Stimulated activated CD8-positive, alpha-beta memory T cell treated with anti-CD3 and anti-CD28 coated beads, Interleukin-4, amount 100 ng/mL, for 48 hours (primary cell): ENCODE data around the gene POLD2.

ENCODE experiments used
- DNase-seq: peaks from one replicate; pipeline ENCODE4 v3.0.0-alpha.2; 2020

POLD2 gene

DNA sequence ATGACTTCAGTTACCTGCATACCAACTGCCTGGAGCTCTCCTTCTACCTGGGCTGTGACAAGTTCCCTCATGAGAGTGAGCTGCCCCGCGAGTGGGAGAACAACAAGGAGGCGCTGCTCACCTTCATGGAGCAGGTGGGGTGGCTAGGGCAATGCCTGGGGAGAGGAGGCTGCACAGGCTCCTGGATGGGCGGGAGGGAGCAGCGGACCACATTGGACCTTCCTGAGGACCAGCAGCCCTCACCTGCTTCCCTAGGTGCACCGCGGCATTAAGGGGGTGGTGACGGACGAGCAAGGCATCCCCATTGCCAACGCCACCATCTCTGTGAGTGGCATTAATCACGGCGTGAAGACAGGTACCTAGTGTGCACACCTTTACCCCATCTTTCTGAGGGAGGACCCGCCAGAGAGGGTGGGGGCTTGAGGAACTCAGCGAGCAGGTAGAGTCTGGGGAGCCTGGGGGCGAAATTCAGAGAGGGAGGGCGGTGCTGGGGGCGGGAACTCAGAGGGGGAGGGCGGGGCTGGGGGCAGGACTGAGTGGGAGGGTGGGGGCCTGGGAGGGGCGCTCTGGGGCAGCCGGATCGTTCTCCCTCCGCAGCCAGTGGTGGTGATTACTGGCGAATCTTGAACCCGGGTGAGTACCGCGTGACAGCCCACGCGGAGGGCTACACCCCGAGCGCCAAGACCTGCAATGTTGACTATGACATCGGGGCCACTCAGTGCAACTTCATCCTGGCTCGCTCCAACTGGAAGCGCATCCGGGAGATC, 10.2 kb downstream of the POLD2 start:
- DNase-seq: no peak

DNA sequence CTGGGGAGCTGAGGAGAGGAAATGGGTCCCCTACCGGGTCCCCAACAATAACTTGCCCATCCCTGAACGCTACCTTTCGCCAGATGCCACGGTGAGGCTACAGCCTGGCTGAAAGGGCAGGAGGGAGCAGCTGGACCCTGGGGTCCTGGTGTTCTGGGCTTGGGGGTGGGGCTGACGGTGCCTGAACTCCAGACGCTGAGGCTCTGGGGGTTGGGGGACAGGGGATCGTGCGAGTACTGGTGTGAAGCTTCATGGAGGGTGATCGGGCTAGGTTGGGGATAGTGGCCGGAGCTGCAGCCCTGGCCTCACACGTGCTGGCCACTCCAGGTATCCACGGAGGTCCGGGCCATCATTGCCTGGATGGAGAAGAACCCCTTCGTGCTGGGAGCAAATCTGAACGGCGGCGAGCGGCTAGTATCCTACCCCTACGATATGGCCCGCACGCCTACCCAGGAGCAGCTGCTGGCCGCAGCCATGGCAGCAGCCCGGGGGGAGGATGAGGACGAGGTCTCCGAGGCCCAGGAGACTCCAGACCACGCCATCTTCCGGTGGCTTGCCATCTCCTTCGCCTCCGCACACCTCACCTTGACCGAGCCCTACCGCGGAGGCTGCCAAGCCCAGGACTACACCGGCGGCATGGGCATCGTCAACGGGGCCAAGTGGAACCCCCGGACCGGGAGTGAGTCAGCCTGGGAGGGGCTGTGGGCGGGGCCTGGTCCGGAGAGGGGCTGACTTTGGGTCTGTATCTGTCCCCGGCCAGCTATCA, 10.9 kb downstream of the POLD2 start:
- no peak for DNase-seq

DNA sequence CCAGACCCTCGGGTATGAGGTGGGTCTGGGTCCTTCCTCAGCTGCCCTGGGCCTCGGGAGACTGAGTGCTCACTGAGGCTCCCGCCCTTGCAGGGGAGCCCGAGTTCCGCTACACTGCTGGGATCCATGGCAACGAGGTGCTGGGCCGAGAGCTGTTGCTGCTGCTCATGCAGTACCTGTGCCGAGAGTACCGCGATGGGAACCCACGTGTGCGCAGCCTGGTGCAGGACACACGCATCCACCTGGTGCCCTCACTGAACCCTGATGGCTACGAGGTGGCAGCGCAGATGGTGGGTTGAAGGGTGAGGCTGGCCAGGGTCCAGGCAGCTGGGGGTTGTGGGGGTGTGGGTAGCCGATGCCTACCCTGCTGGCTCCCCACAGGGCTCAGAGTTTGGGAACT, 11.6 kb downstream of the POLD2 start:
- DNase-seq: no peak

DNA sequence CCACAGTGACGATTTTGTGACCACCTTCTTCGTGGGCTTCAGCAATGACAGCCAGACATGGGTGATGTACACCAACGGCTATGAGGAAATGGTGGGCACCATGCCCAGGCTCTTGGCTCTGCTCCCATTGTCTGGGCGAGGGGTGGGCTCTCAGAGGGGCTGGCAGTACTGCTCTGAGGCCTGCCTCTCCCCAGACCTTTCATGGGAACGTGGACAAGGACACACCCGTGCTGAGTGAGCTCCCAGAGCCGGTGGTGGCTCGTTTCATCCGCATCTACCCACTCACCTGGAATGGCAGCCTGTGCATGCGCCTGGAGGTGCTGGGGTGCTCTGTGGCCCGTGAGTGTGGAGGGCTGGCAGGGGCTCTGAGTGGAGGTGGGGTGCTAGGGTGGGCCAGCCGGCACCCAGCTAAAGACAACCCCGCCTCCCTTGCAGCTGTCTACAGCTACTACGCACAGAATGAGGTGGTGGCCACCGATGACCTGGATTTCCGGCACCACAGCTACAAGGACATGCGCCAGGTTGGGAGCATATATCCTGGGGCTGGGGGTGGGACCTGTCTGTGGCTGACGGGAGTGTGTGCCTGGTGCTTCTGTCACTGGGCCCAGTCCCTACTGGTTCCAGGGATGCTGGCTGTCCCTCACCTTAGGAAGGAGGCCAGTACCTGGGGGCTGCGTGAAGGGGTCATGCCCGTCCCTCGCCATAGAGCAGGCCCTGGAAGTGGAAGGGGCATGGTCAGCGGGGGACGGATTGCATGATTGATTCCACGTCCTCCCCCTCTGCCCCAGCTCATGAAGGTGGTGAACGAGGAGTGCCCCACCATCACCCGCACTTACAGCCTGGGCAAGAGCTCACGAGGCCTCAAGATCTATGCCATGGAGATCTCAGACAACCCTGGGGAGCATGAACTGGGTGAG, 12.4 kb downstream of the POLD2 start:
- DNase-seq: no peak

DNA sequence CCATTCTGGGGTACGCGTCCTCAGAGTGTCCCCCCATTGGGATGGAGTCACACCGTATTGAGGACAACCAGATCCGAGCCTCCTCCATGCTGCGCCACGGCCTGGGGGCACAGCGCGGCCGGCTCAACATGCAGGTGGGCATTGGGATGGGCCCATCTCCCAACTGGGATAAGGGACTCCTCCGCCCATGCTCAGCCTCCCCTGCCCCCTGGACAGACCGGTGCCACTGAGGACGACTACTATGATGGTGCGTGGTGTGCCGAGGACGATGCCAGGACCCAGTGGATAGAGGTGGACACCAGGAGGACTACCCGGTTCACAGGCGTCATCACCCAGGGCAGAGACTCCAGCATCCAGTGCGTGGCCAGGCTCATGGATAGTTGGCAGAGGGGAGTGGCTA, 13.4 kb downstream of the POLD2 start:
- no peak for DNase-seq

DNA sequence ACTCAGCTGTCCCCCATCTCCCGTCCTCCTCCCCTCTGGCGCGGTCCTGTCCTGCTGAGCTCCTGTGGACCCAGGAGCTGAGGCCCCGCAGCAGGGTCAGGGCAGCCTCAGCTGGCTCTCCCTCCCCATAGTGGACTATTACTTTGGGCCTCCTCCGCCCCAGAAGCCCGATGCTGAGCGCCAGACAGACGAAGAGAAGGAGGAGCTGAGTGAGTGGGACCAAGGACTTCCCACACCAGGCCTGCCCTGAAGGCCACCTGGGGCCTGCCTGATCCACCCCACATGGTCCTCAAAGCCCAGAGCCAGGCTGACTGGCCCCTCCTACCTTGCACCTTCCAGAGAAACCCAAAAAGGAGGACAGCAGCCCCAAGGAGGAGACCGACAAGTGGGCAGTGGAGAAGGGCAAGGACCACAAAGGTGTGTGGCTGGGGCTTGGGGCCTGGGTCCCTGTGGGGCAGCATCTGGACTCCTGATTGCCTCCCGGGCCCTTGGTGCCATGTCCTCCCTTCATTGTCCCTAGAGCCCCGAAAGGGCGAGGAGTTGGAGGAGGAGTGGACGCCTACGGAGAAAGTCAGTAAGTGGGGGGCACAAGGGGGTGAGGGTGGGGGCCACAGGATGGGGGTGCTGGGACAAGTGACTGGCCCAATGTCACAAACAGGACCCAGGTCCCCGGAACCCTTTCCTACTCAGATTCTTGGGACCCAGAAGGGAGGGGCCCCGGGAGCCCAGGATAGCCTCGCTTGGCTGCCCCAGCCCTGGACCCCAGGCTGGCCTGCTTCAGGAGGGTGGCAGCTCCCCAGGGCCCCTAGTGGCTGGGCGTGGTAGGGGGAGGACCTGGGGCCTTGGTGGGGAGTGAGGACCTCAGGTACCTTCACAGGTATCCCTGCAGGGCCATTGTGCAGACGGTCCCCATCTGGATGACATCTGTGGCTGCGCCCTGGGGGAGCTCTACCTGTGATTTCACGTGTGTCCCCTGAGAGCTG, 14.3 kb downstream of the POLD2 start:
- no peak for DNase-seq

DNA sequence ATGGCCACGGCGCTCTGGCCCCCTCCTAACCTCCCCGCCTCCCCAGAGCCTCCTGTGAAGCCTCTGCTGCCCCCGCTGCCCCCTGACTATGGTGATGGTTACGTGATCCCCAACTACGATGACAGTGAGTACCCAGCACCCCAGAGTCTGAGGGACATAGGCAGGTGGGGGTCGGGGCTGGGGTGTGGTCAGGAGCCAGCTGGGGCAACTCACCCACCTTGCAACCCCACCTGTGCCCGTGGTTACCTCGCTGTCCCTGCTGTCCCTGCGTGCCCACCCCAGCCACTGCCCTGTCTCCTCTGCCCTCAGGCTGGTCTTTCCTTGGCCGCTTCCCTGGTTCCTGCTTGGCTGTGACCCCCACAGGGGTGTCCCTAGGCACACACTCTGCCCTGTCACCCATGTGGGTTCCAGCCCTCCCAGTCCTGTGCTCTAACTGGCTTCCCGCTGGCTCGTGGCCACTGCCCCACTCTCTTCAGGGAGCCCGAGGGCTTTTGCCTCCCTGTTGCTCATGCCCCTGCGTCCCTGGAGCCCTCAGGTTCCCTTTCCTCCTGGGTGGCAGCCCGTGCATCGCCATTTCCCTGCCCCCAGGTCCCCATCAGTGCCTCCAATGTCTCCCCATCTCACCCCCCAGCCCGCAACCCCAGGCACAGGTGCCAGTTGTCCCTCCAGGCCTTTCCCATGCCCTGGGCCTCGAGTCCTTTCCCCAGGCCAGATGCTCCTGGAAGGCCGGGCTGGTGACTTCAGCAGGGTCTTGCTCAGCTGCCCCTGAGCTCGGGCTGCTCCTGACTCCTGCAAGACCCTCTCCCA, 15.2 kb downstream of the POLD2 start:
- DNase-seq: no peak

DNA sequence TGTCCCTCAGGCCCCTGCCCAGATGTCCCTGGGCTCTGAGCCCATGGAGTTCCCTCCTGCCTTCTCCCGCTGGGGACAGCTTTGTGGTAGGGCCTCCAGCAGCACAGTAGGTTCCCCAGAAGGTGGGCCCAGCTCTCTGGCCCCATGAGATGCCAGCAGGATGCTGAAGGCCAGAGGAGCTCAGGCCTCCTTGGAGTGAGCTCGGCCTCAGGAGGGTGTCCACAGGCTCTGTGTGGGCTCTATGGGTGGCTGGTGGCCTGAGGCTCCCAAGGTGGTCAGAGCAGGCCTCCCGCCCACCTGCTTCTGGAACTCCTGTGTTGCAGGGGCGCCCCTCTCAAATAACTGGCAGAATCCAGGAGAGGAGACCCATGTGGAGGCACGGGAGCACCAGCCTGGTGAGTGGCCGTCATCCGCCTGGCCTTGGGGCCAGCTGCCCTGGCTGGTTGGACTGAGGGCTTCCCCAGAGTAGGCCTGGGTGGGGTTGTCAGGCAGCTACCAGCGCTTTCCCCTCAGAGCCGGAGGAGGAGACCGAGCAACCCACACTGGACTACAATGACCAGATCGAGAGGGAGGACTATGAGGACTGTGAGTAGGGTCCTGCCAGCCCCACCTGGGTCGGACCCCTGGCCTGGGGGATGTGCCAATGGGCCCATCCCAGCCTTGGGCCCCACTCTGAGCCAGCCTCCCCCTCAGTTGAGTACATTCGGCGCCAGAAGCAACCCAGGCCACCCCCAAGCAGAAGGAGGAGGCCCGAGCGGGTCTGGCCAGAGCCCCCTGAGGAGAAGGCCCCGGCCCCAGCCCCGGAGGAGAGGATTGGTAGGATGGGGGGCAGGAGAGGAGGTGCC, 16.0 kb downstream of the POLD2 start:
- no peak for DNase-seq

DNA sequence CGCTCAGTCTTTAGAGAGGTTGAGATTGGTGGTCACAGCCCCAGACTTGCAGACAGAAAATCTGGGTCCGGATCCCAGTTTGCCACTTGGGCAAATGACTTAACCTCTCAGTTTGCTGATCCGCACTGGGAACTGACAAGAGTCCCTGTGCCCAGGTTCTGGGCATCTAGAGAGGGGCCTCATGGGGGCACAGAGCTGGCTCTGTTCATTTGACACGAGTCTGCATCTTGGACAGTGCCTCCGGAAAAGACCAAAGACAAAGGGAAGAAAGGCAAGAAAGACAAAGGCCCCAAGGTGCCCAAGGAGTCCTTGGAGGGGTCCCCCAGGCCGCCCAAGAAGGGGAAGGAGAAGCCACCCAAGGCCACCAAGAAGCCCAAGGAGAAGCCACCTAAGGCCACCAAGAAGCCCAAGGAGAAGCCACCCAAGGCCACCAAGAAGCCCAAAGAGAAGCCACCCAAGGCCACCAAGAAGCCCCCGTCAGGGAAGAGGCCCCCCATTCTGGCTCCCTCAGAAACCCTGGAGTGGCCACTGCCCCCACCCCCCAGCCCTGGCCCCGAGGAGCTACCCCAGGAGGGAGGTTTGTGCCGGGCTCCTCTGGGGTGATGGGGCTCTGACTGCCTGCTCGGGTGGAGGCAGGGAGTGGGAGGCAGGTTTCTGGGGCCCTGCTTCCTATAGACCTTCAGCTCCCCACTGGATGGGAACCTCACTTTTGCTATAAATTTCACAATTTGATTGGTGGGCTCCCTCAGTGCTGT, 16.9 kb downstream of the POLD2 start:
- no peak for DNase-seq

DNA sequence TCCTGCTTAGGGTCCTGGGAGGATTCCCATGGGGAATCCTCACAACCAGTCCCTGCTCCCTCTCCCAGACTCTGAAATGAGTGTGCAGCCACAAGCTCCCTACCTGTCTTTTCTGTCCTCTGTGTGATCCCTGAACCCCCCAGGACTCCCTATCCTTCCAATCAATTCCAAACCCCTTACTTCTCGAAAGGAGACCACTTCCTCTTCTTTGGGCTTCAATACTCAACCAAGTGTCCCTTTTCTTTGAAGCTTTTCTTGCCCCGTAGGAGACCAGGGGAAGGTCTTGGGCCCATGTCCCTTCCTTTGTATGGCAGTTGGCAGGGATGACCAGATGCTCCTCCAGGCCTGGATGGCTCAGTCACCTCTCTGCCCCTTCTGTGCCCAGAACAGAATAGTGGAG, 17.5 kb downstream of the POLD2 start:
- no peak for DNase-seq

DNA sequence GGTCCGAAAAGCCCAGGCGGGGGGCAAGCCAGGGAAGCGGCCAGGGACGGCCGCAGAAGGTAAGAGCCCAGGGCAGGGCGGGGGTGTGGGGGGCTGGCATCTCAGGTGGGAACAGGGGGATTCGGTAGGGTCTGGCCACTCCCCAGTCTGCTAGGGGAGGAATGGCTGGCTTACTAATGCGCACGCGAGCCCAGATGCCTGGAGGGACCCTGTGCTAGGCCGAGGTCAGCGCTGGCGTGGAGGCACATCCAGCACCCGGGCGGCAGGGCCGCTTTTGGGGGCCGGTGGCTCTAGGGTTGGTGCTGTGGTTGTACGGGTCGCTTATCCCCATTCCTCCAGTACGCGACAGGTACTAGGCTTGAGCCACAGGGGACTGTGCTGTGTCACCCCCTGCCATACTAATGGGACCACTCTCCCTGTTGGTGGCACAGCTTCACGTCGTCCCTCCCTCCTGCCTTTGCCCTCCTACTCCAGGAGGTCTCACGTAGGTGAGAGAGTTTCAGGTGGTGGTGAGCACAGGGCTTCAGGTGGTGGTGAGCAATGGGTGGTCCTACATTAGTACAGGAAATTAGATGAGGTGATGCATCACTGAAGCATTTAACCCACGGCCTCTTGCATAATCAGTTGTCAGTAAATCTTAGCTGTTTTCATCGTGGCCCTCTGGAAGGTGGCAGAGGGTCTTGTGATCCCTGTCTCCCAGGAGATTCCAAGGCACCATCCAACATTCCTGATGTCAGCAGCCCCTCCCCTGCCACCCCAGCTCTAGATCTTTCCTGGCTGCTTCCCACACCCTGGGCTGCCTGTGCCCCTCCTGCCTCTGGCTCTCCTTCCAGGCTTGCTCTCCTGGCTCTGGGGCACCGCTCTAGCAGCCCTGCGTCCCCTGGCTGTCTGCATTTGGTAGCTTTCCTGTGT, 18.2 kb downstream of the POLD2 start:
- DNase-seq: no peak

DNA sequence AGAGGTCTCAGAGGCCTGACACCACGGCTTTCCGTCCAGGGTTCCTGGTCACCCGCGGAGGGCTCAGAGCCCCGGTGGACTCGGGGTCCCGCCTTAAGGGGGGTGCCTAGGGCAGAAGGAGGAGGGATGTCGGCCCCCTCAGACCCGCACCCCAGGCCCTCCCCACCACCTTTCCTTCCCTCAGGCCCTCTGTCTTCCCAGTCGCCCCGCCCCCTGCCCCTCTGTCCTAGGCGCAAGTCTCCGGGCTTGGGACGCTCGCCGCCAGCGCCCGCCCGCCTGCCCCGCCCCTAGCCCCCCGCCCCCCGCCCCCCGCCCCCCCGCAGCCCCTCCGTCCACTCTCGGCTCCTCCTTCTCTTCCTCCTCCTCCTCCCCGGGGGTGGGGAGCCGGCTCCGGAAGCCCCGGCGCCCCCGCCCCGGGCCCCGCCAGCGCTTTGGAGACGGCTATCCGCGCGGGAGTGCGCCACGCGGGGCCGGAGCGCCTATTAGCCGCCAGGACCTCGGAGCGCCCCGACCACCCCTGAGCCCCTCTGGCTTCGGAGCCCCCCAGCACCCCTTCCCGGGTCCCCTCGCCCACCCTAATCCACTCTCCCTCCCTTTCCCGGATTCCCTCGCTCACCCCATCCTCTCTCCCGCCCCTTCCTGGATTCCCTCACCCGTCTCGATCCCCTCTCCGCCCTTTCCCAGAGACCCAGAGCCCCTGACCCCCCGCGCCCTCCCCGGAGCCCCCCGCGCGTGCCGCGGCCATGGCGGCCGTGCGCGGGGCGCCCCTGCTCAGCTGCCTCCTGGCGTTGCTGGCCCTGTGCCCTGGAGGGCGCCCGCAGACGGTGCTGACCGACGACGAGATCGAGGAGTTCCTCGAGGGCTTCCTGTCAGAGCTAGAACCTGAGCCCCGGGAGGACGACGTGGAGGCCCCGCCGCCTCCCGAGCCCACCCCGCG, 19.2 kb downstream of the POLD2 start, which contains the start of gene AEBP1:
Gene AEBP1, plus strand, starts transcription at position 423 of the 937 bp plus-strand sequence. Its CDS starts 321 bp downstream, at position 744.
- peak; percentile 52 for DNase-seq

DNA sequence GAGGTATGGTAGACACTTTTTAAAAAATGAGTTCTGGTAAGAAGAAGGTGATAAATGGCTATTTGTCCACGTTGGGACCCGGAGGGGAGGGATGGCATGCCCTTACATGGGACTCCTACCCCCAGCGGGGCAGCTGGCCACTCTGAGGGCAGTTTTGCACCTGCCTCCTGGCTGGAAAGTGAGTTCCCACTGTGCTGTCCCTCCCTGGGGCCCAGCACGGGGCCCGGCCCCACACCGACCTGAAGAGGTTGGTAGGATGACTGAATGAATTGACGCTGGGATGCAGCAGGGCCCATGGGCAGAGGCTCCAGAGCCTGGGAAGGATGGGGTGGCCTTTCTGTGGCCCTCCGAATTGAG, 19.8 kb downstream of the POLD2 start:
- DNase-seq: no peak

DNA sequence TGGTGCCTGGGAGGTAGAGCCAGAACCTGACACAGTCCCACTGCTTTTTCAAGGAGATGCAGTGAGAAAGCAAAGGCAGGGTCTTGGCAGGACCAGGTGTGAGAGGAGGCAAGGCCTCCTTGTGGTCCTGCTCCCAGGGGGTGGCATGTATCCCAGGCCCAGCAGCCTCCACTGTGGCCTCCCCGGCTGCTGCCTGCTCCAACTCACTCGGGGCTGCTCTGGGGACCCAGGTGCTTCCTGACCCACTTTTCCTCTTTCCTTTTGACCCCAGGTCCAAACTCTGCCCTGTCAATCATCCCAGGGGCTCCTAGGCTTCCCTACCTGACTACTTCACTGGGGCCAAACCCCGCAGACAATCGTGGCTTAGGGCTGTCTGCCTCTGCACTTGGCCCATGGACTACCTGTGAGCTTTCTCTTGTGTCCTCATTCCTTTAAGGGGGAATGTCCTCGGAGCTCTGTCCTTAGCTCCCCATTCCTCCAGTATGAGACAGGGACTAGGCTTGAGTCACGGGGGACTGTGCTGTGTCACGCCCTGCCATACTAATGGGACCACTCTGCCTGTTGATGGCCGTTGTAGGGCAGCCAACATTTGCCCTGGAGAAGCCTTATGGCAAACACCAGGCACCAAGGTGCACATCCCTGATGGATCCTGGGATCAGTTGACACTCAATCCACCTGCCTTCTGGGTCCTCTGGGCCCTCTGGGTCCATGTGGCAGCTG, 20.3 kb downstream of the POLD2 start:
- no peak for DNase-seq

DNA sequence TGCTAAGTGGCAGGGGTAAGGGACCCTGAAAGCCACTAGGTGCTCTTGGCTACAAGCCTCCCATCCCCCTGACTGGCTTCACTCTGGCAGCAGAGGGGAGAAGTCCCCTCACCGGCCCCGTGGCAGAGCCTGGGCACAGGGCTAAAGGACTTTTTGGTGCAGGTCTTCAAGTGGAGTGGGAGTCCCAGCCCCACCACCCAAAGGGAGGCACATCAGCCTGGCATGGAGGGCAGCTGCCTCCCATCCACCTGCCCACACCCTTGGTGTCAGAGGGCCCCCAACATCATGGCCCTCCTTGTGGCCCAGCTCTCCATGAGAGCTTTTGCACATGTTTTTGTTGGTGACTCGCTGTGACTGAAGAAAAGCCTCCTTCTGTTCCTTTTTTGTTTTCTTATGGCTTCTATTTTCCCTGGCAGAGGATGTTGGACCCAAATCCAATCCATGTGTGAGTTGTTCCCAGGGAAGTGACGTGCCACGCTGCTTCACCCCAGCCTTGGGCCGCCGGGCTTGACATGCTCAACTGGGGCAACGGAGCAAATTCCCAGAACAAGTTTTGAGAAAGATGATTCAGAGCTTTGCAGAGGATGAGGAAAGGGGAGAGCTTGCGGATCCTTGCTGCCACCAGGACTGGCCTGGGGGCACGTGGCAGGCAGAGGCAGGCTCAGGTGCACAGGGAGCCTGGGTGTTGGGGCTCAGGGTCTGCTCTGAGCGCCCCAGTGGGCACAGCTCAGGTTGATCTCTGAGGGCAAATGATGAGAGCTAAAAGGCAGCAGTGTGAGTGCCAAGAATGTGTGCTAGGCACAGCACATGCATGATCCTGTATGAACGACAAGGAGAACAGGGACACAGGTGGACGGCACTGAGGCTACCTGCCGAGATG, 21.1 kb downstream of the POLD2 start:
- no peak for DNase-seq
